T-cell (primary cell): ENCODE results near the gene SYT7. TPM values are rescaled to one million over a fixed set of nuclear protein-coding genes. Genes with fewer than 3 reads are reported as not detected.

Experiments used
- ATAC-seq, 4 experiments: fragments of 200-7000 bp in 3 of 4; fragments of 150-1000 bp in 1 of 4; cut with Tn5 transposase; replicated peaks in 1 of 4; 1 replicate in 3 of 4; 2 replicates in 1 of 4; pipeline ENCODE4 v1.10.0; 2021; ENCODE audit warnings: moderate library complexity in 3 of 4, mild to moderate bottlenecking in 2 of 4, moderate number of reproducible peaks in 1 of 4
- CTCF ChIA-PET, 2 donors: fragments of 300-600 bp; sonication (Branson Sonifier 250); formaldehyde crosslinking; loops; one replicate each; lab custom pipeline; 2022; ENCODE audit warnings: antibody characterized with exemption in 2 of 2; lab: Charles Lee
- POLR2A ChIA-PET, 2 donors: fragments of 300-600 bp; sonication (Branson Sonifier 250); formaldehyde crosslinking; loops; one replicate each; lab custom pipeline; 2022; ENCODE audit warnings: antibody characterized with exemption in 2 of 2; lab: Charles Lee
- DNase-seq, 35 experiments: peaks; one replicate each; pipeline versions ENCODE4 v3.0.0 to v3.0.0-alpha.2; 2013 to 2023
- H3K27ac ChIP-seq: one replicate; pipeline ENCODE4 v1.5.1; 2013; ENCODE audit warnings: low read length
- H3K27me3 ChIP-seq, 2 experiments: replicated peaks in 1 of 2; 1 replicate in 1 of 2; 2 replicates in 1 of 2; pipeline versions ENCODE4 v1.6.1 to v1.7.0; 2013; ENCODE audit warnings: low read length in 1 of 2, mixed read lengths in 1 of 2; ENCODE audit not compliant: control insufficient read depth in 2 of 2, insufficient read depth in 2 of 2; ENCODE audit errors: extremely low read depth in 1 of 2
- H3K36me3 ChIP-seq, 2 donors: 1 replicate in 1 of 2; 2 replicates in 1 of 2; pipeline versions ENCODE4 v1.6.1 to v1.7.0; 2013; ENCODE audit warnings: low read length in 1 of 2; ENCODE audit not compliant: control insufficient read depth in 2 of 2, insufficient read depth in 1 of 2; ENCODE audit errors: extremely low read depth in 1 of 2
- H3K4me1 ChIP-seq, 2 experiments: 1 replicate in 1 of 2; 2 replicates in 1 of 2; pipeline versions ENCODE4 v1.6.1 to v1.7.0; 2013; ENCODE audit warnings: low read length in 2 of 2, mixed read lengths in 1 of 2; ENCODE audit not compliant: insufficient read depth in 2 of 2, control insufficient read depth in 1 of 2; ENCODE audit errors: extremely low read depth in 1 of 2
- H3K4me3 ChIP-seq, 2 donors: 1 replicate in 1 of 2; 2 replicates in 1 of 2; pipeline versions ENCODE4 v1.5.1 to v1.7.0; 2013; ENCODE audit warnings: mild to moderate bottlenecking in 2 of 2, low read length in 1 of 2, moderate library complexity in 1 of 2; ENCODE audit not compliant: control insufficient read depth in 1 of 2; ENCODE audit errors: extremely low read depth in 1 of 2
- H3K9me3 ChIP-seq: 2 replicates; pipeline ENCODE4 v1.7.0; 2013
- H3K27ac Mint-ChIP-seq, 2 donors: one replicate each; pipeline ENCODE4 v1.8.0; 2020 to 2021; ENCODE audit warnings: mild to moderate bottlenecking in 2 of 2, mixed read lengths in 2 of 2
- H3K27me3 Mint-ChIP-seq, 2 donors: one replicate each; pipeline ENCODE4 v1.8.0; 2021 to 2022; ENCODE audit warnings: mixed read lengths in 2 of 2
- H3K36me3 Mint-ChIP-seq: one replicate; pipeline ENCODE4 v1.8.0; 2021; ENCODE audit warnings: mixed read lengths
- H3K4me1 Mint-ChIP-seq, 3 donors: one replicate each; pipeline ENCODE4 v1.8.0; 2020 to 2022; ENCODE audit warnings: mixed read lengths in 3 of 3, mild to moderate bottlenecking in 1 of 3
- H3K4me3 Mint-ChIP-seq, 3 donors: one replicate each; pipeline ENCODE4 v1.8.0; 2020 to 2022; ENCODE audit warnings: mild to moderate bottlenecking in 3 of 3, mixed read lengths in 3 of 3, moderate library complexity in 3 of 3
- H3K9me3 Mint-ChIP-seq, 3 donors: one replicate each; pipeline ENCODE4 v1.8.0; 2020 to 2022; ENCODE audit warnings: mixed read lengths in 3 of 3
- WGBS: methylation state at CpG from one replicate; pipeline ENCODE4 v1.1.5; 2013; ENCODE audit warnings: missing lambda C conversion rate; ENCODE audit not compliant: insufficient coverage; 5-methylcytosine and 5-hydroxymethylcytosine counted together
- total RNA-seq, 35 experiments: library from RNA in 6 of 35; stranded (reverse) in 6 of 35; fragments of 120-200 nt in 1 of 35; gene quantifications; one replicate each; pipeline versions ENCODE4 v1.2.1 to v1.2.4 and lab custom pipeline; 2013 to 2026

Gene SYT7
- total RNA-seq, 5 donors from 2014 or later (not counting 1 experiment from before 2014, with no cell fraction given): 0.19 to 0.26 (median 0.20) TPM; not detected in 2

DNA sequence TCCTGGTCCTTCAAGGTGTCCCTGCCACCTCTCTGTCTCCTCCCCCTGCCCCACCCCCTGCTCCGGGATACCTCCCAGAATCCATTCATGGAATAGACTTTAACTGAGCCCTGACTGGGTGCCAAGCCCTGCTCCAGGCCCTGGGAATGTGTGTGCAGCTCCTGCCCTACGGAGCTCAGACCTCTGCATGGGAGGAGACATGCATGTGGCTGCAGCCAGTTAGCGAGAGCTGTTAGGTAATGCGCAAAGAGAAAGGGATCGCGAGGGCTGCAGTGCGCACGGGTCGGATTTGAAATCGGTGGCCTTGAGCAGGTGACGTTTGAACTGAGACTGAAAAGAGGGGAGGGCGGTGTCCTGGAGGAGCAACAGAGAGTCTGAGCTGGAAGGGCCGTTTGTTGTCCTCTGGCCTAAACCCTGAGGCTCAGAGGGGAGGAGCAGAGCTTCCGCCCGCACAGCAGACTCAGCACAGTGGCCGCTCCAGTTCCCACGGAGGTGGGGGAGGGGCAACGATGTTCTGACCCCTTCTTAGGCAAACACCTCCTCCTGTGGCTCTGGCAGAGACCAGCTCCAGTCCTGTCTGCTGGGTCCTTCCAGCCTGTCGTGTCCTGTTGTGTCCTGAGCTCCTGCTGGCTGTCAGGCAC, 92.1 kb downstream of the SYT7 start:
- Histone ChIP-seq H3K4me3 (no peak overlapping the region), H3K4me1 (no peaks in the 10 kb centered on the region), H3K36me3 (peaks cover 2 to 4% of the 10 kb centered on the region in 2 donors), H3K27me3 (peaks cover 0 to 18% of the 10 kb centered on the region in 2 experiments), H3K9me3 (no peaks in the 10 kb centered on the region), H3K27ac (no peak overlapping the region)
- H3K4me3 Mint-ChIP-seq: no peak overlapping the region
- ATAC-seq (no peak), DNase-seq (no peak)
- POLR2A ChIA-PET: no interaction called here
- H3K27ac Mint-ChIP-seq: no peak overlapping the region
- no peaks in the 10 kb centered on the region for H3K4me1 Mint-ChIP-seq
- peaks cover 11% of the 10 kb centered on the region for H3K36me3 Mint-ChIP-seq
- no peaks in the 10 kb centered on the region for H3K9me3 Mint-ChIP-seq
- CTCF ChIA-PET: interaction anchor here in 1 of 2 donors (1.5 kb wide), 1 partner anchor 28 kb away, joined by 4 read pairs; no protein-coding TSS in a partner anchor
- 71% methylated on average over 15 of the region's 19 CpGs for WGBS
- no peaks in the 10 kb centered on the region for H3K27me3 Mint-ChIP-seq

- no peaks in the 10 kb centered on the region for H3K9me3 Mint-ChIP-seq
These were observed 93.4 kb downstream of the SYT7 start for GRCh38 chr11:61487342-61488025.

GRCh38 chr11:61486779-61487178, 94.1 kb downstream of the SYT7 start:
- Histone ChIP-seq H3K4me1 (no peaks in the 10 kb centered on the region), H3K4me3 (no peak overlapping the region), H3K27me3 (peaks cover 0 to 26% of the 10 kb centered on the region in 2 experiments), H3K9me3 (no peaks in the 10 kb centered on the region), H3K27ac (no peak overlapping the region), H3K36me3 (peaks cover 2 to 4% of the 10 kb centered on the region in 2 donors)
- Mint-ChIP-seq H3K4me3 (no peak overlapping the region), H3K9me3 (no peaks in the 10 kb centered on the region), H3K27me3 (peaks cover 0 to 5% of the 10 kb centered on the region in 2 donors), H3K36me3 (peaks cover 11% of the 10 kb centered on the region), H3K4me1 (no peaks in the 10 kb centered on the region), H3K27ac (no peak overlapping the region)
- 63% methylated on average over 1 of the region's 5 CpGs for WGBS
- ChIA-PET POLR2A (no interaction called here), CTCF (no interaction called here)
- no peak for DNase-seq
- ATAC-seq: no peak

More at GRCh38 chr11:61487342-61488025, 93.4 kb downstream of the SYT7 start:
- Mint-ChIP-seq H3K4me3 (no peak overlapping the region), H3K36me3 (peaks cover 11% of the 10 kb centered on the region), H3K27ac (no peak overlapping the region), H3K4me1 (no peaks in the 10 kb centered on the region), H3K27me3 (peaks cover 0 to 5% of the 10 kb centered on the region in 2 donors)
- ChIA-PET POLR2A (no interaction called here), CTCF (no interaction called here)
- DNase-seq (no peak), ATAC-seq (no peak)
- Histone ChIP-seq H3K27me3 (peaks cover 0 to 23% of the 10 kb centered on the region in 2 experiments), H3K4me1 (no peaks in the 10 kb centered on the region), H3K9me3 (no peaks in the 10 kb centered on the region), H3K27ac (no peak overlapping the region), H3K36me3 (peaks cover 2 to 4% of the 10 kb centered on the region in 2 donors), H3K4me3 (no peak overlapping the region)
- WGBS: 89% methylated on average over 1 of the region's 4 CpGs

DNA sequence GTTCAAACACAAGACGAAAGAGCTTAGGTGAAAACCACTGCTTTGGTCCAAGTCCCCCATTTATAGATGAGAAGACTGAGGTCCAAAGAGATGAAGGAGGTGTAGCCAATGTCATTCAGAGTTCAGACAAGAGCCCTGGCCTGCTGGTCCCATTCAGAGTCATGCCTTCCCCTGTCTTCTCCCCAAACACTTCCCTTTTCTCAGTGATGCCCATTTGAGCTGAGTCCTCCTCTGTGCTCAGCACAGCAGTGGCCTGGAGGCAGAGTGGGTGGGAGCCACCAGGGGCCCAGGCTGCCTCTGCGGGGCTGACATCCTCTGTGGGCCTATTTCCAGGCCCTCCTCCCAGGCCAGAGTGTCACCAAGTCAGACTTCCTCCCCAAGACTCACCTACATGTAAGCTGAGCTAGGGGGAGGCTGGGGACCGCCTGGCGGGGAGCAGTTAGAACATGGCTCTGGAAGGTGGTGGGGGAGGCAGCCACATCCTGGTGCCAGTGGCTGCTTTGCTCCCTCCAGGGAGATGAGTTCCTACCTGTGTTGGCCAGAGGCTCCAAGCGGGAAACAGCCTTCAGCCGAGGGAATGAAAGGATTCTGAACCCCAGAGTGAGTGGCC, 94.8 kb downstream of the SYT7 start:
- no peaks in the 10 kb centered on the region for H3K9me3 ChIP-seq
- Mint-ChIP-seq H3K27me3 (peaks cover 0 to 5% of the 10 kb centered on the region in 2 donors), H3K36me3 (peaks cover 11% of the 10 kb centered on the region), H3K9me3 (no peaks in the 10 kb centered on the region), H3K27ac (no peak overlapping the region), H3K4me3 (no peak overlapping the region), H3K4me1 (no peaks in the 10 kb centered on the region)
- CTCF ChIA-PET: no interaction called here
- peaks cover 2 to 4% of the 10 kb centered on the region in 2 donors for H3K36me3 ChIP-seq
- no peak overlapping the region for H3K27ac ChIP-seq
- H3K4me3 ChIP-seq: no peak overlapping the region
- DNase-seq (no peak), ATAC-seq (no peak)
- WGBS: 90% methylated on average over 2 of the region's 6 CpGs
- H3K27me3 ChIP-seq: peaks cover 0 to 23% of the 10 kb centered on the region in 2 experiments
- H3K4me1 ChIP-seq: no peaks in the 10 kb centered on the region
- POLR2A ChIA-PET: no interaction called here

GRCh38 chr11:61485080-61485479, 95.8 kb downstream of the SYT7 start:
- no peak overlapping the region for H3K4me3 Mint-ChIP-seq
- ATAC-seq: no peak
- no peak overlapping the region for H3K27ac Mint-ChIP-seq
- CTCF ChIA-PET: no interaction called here
- peaks cover 0 to 20% of the 10 kb centered on the region in 2 experiments for H3K27me3 ChIP-seq
- peaks cover 0 to 5% of the 10 kb centered on the region in 2 donors for H3K27me3 Mint-ChIP-seq
- no peak overlapping the region for H3K4me3 ChIP-seq
- H3K27ac ChIP-seq: no peak overlapping the region
- H3K9me3 ChIP-seq: no peaks in the 10 kb centered on the region
- POLR2A ChIA-PET: no interaction called here
- H3K36me3 Mint-ChIP-seq: peaks cover 11% of the 10 kb centered on the region
- H3K9me3 Mint-ChIP-seq: no peaks in the 10 kb centered on the region
- peaks cover 0 to 8% (median 3%) of the 10 kb centered on the region in 3 donors for H3K4me1 Mint-ChIP-seq
- DNase-seq: no peak
- H3K36me3 ChIP-seq: peaks cover 2 to 4% of the 10 kb centered on the region in 2 donors
- 95% methylated on average over 8 of the region's 11 CpGs for WGBS
- no peaks in the 10 kb centered on the region for H3K4me1 ChIP-seq

DNA sequence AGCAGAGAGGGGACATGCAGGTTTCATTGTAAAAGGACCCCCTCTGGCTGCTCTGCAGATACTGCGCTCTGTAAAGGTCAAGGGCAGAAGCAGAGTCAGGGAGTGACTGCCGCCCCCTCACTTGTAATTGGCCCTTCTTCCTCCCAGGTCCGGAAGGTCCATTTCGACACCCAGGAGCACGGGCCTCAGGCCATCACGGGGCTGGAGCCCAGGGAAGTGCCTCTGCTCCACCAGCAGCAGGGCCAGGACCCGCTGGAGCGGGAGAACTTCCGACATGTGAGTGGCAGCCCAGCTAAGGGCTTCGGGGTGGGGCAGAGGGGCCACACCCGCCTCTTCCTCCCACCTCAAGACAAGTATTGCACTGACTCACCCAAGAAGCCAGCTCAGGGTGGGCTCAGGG, 96.3 kb downstream of the SYT7 start:
- ChIA-PET POLR2A (no interaction called here), CTCF (no interaction called here)
- Mint-ChIP-seq H3K27ac (no peak overlapping the region), H3K4me1 (peaks cover 0 to 8% (median 3%) of the 10 kb centered on the region in 3 donors), H3K9me3 (no peaks in the 10 kb centered on the region), H3K4me3 (no peak overlapping the region), H3K36me3 (peaks cover 11% of the 10 kb centered on the region), H3K27me3 (peaks cover 0 to 5% of the 10 kb centered on the region in 2 donors)
- Histone ChIP-seq H3K27me3 (peaks cover 0 to 20% of the 10 kb centered on the region in 2 experiments), H3K27ac (no peak overlapping the region), H3K4me1 (no peaks in the 10 kb centered on the region), H3K36me3 (peaks cover 2 to 4% of the 10 kb centered on the region in 2 donors), H3K4me3 (no peak overlapping the region), H3K9me3 (no peaks in the 10 kb centered on the region)
- WGBS: 80% methylated on average over 5 of the region's 11 CpGs
- ATAC-seq: no peak
- no peak for DNase-seq
